Astrocyte of the spinal cord (primary cell): ENCODE measurements around the gene ARL4A.
A peak's percentile ranks its signal among the peaks of the same experiment; 100 is the strongest.

Experiments used
- DNase-seq: peaks from one replicate; pipeline ENCODE4 v3.0.0; 2011; ENCODE audit warnings: low read depth, low spot score
- H3K4me3 ChIP-seq: 2 replicates; pipeline ENCODE4 v1.5.1; 2011; ENCODE audit warnings: low read depth, mild to moderate bottlenecking, low read length, moderate library complexity
- in situ Hi-C: cut with HindIII; loops from 2 replicates; pipeline ENCODE4 v1.10.0; 2017; ENCODE audit warnings: low sequenced_read_pairs
- TF ChIP-seq, protein P1 (sequence below): IDR thresholded peaks from 2 replicates; pipeline ENCODE4 v1.5.1; 2012; ENCODE audit warnings: low read depth, mild to moderate bottlenecking, low read length, inconsistent platforms

The ARL4A gene, protein sequence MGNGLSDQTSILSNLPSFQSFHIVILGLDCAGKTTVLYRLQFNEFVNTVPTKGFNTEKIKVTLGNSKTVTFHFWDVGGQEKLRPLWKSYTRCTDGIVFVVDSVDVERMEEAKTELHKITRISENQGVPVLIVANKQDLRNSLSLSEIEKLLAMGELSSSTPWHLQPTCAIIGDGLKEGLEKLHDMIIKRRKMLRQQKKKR

DNA sequence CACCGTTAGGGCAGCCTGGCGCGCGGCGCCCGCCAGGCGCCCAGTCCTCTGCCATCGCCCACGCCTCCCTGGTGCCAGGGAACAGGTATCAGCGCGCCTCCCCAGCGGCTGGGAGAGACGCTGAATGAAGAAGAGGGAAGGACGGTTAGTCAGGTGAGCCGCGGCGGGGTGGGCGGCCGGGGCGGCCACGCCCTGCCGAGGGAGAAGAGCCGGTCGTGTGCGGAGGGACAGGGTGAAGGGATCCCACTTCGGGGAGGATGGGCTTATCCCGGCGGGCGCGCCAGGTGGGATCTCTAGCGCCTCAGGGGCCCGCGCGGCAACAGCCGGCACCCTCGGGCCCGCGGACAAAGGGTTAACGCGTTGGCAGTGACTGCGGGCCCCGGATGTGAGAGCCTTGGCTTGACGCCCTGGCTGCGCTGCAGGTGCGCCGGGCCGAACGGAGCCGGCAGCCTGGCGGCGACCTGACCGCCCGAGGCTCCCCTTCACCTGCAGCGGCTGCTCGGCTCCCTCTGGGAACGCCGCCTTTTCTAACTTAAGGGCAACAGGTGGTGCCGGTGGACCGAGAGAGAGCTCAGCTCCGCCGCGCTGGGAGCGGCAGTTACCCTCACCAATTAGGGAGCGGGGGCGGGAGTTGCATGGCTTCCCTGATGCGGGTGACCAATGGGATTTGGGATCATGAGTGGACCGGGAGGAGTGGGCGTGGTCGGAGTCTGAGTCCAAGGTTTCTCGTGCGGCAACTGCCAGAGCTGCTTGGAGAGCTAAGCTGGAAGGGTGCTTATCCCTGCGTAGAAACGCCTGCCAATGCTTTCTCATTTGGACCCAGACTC is at the start of gene ARL4A:
ARL4A (plus strand) TSS at position 743 of the 827 bp plus-strand sequence. CDS start 622 bp downstream, outside the sequence.
- TF ChIP-seq, protein P1, sequence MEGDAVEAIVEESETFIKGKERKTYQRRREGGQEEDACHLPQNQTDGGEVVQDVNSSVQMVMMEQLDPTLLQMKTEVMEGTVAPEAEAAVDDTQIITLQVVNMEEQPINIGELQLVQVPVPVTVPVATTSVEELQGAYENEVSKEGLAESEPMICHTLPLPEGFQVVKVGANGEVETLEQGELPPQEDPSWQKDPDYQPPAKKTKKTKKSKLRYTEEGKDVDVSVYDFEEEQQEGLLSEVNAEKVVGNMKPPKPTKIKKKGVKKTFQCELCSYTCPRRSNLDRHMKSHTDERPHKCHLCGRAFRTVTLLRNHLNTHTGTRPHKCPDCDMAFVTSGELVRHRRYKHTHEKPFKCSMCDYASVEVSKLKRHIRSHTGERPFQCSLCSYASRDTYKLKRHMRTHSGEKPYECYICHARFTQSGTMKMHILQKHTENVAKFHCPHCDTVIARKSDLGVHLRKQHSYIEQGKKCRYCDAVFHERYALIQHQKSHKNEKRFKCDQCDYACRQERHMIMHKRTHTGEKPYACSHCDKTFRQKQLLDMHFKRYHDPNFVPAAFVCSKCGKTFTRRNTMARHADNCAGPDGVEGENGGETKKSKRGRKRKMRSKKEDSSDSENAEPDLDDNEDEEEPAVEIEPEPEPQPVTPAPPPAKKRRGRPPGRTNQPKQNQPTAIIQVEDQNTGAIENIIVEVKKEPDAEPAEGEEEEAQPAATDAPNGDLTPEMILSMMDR, result peak; percentile 40
- in situ Hi-C loops, result no loop called here
- peak within 1 kb of the TSS; percentile 92 for H3K4me3 ChIP-seq
- DNase-seq, result peak; percentile 99

DNA sequence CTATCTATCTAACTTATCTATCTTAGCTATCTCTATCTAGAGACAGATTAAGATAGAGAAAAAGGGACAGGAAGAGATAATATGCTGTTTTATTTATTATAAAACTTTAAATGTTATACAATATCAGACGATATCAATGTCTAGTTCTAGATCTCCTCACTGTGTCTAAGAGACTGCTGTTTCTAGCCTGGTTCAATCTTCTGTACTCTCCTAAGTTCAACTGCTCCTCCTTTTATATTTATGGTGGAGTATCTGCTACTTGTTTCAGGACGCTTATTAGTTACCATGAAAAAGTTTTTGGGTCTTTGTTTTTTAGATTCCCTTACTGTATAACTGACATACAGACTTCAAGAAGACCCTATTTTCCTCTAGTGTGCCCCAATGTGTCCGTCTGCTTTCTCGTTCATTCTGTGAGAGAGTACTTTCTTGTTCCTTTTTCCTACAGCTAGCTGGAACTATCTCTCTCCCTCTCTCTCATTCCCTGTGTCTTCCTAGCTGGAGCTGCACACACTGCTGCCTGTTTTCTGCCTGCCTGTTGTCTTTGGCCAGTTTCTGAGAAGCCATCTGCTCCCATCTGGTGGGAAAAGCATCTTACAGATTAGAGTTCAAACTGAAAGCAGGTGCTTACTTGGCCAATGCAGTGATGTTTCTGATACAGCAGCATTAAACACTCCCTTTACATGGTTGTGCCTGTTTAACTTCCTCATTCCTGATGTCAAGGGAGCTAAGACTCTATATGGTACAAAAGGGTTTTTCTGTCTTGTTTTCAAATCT is 49.4 kb upstream of the ARL4A start:
- TF ChIP-seq, protein P1, result no peak
- in situ Hi-C loops, result no loop called here
- no peak for DNase-seq
- H3K4me3 ChIP-seq, result no peak overlapping the region

DNA sequence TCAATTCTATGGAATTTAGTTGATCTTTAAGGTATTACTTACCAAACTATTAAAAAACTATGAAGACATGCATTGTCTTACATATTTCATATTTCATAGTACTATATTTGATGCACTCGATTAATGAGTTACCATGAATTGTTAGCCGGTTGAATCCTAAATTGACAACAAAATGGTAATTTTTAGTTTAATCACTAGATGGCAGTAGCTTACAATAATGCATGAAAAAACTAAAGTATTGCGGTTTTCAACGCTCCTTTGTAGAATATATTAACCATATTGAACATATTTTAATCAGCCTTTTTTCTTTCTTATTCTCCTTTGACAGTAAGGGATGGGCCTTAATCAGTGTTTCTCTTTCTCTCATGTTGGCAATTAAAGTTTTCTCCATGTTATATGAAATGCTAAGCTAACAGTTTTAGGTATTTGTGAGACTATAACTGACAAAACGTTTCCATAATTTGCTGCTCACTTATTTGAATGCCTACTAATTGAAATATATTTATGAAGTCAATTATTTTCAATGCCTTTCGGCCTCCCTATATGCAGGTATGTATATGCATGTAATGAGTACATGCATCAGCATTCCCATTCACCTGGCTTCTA is 48.5 kb upstream of the ARL4A start:
- TF ChIP-seq, protein P1, result peak; percentile 43
- peak; percentile 50 for DNase-seq
- in situ Hi-C loops, result no loop called here
- no peak overlapping the region for H3K4me3 ChIP-seq

DNA sequence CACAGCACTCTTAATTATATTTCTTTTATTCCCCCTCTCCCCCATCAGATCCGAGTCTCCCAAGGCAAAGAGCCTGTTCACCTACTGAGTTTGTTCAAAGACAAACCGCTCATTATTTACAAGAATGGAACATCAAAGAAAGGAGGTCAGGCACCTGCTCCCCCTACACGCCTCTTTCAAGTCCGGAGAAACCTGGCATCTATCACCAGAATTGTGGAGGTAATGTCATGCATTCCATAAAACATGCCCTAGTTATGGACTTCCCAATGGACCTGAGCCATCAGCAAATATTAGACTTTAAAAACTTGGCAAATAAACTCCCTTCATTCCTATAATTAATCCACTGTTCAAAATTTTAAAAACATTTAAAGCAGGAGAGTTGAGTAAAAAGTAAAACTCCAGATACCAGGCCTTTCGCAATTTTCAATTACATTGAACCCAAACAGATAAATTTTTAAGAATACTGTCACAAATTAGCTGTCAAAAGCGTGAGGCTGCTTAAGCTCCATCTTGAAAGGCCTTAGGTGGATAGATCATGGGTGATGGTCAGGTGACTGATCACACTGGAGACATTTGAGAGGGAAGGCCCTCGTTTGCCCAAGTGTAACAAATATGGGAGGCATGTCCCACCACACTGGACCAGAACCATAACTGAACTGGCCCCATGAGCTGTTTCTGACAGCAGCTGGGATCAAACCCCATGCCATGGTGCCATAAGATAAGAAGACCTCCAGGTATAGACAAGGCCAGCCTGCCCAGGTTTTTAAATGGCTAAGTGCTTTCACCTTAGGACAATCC is 46.9 kb upstream of the ARL4A start:
- H3K4me3 ChIP-seq, result no peak overlapping the region
- in situ Hi-C loops, result no loop called here
- no peak for DNase-seq
- TF ChIP-seq, protein P1, result no peak

DNA sequence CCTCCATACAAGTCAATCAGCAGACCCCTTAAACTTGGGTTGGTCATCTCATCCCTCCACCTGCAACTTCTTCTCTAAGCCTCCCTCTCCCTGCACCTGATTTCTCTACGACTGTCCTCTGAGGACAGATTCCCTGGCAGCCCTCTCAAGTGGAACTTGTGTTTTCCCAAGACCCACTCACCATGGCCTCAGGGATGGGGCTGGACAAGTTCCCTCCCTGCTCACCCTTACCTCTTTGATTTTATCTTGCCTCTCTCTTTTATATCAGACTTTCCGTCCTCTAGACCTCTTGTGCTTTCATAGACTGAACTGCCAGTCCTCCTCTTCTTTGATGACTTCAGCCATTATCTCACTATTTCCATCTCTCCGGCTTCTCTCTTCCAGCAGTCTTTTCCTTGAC is 46.2 kb upstream of the ARL4A start:
- H3K4me3 ChIP-seq, result no peak overlapping the region
- DNase-seq, result no peak
- TF ChIP-seq, protein P1, result no peak
- in situ Hi-C loops, result no loop called here
